A549 (cell line): ENCODE data around the gene CDH22. TPM values are rescaled to one million over a fixed set of nuclear protein-coding genes. Genes with fewer than 3 reads are reported as not detected.

Experiments
- ATAC-seq, 2 experiments: fragments of 200-7000 bp in 1 of 2; fragments of >200 bp in 1 of 2; cut with Nextera tagmentation in 1 of 2; cut with Tn5 transposase in 1 of 2; 3 replicates each; pipeline versions ENCODE4 v1.8.0 to v1.9.1; 2018 to 2020; ENCODE audit warnings: mild to moderate bottlenecking in 1 of 2, moderate library complexity in 1 of 2
- CTCF ChIA-PET: fragments of 300-600 bp; sonication (Branson Sonifier 250); formaldehyde crosslinking; extraction: SDS; loops from one replicate; lab custom pipeline; 2021; ENCODE audit warnings: antibody characterized with exemption, inconsistent platforms; lab: Yijun Ruan, JAX
- POLR2A ChIA-PET: fragments of 350-600 bp; formaldehyde crosslinking; extraction: SDS; loops from one replicate; lab custom pipeline; 2021; ENCODE audit warnings: antibody characterized with exemption, inconsistent platforms; lab: Yijun Ruan, JAX
- DNase-seq, 2 experiments: peaks; one replicate each; pipeline versions ENCODE4 v3.0.0 to v3.0.0-alpha.2; 2011 to 2016; ENCODE audit warnings: low read depth in 1 of 2, low spot score in 1 of 2
- FAIRE-seq: peaks from 2 replicates; lab custom pipeline; 2011; peaks lifted over from hg19 to GRCh38; lab: Jason Lieb, UNC
- H3K27ac ChIP-seq, 2 experiments: fragments of >200 bp; sonication (Bioruptor Twin); formaldehyde crosslinking; 3 replicates each; pipeline ENCODE4 v1.5.1; 2016 to 2017
- H3K4me1 ChIP-seq: fragments of >200 bp; sonication (Bioruptor Twin); formaldehyde crosslinking; 3 replicates; pipeline ENCODE4 v1.6.1; 2016
- H3K4me2 ChIP-seq: fragments of >200 bp; sonication (Bioruptor Twin); formaldehyde crosslinking; 3 replicates; pipeline ENCODE4 v1.6.1; 2016
- H3K4me3 ChIP-seq: fragments of >200 bp; sonication (Bioruptor Twin); formaldehyde crosslinking; 3 replicates; pipeline ENCODE4 v1.5.1; 2016
- H3K9me3 ChIP-seq: fragments of >200 bp; sonication (Bioruptor Twin); formaldehyde crosslinking; 3 replicates; pipeline ENCODE4 v1.6.1; 2016
- BHLHE40 ChIP-seq: IDR thresholded peaks from 2 replicates; pipeline ENCODE4 v1.6.1; 2012; ENCODE audit warnings: low read depth, low read length, inconsistent platforms
- CEBPB ChIP-seq, 2 experiments: fragments of >200 bp in 1 of 2; sonication (Bioruptor Twin) in 1 of 2; formaldehyde crosslinking in 1 of 2; IDR thresholded peaks; 2 replicates each; pipeline ENCODE4 v1.6.1; 2012 to 2016
- CHD2 ChIP-seq: fragments of 150-350 bp; IDR thresholded peaks from 2 replicates; pipeline ENCODE4 v1.6.1; 2014; ENCODE audit warnings: low read length; ENCODE audit not compliant: partially characterized antibody
- CHD4 ChIP-seq: fragments of 200-600 bp; sonication (generic); IDR thresholded peaks from 2 replicates; pipeline ENCODE4 v1.6.1; 2016; ENCODE audit warnings: antibody characterized with exemption, mild to moderate bottlenecking, borderline replicate concordance
- EHF ChIP-seq: fragments of 250-450 bp; sonication (Bioruptor Pico); IDR thresholded peaks from 2 replicates; pipeline ENCODE4 v1.5.0; 2020; ENCODE audit warnings: mild to moderate bottlenecking
- EHMT2 ChIP-seq: fragments of 200-600 bp; sonication (generic); IDR thresholded peaks from 2 replicates; pipeline ENCODE4 v1.6.1; 2016; ENCODE audit warnings: antibody characterized with exemption, low read depth, mild to moderate bottlenecking, moderate library complexity
- EP300 ChIP-seq, 2 experiments: fragments of >200 bp; sonication (Bioruptor Twin); formaldehyde crosslinking; IDR thresholded peaks; 2 replicates in 1 of 2; 3 replicates in 1 of 2; pipeline ENCODE4 v1.6.1; 2016 to 2017
- ESRRA ChIP-seq: fragments of 150-350 bp; IDR thresholded peaks from 2 replicates; pipeline ENCODE4 v1.6.1; 2014; ENCODE audit warnings: mild to moderate bottlenecking, low read length, borderline replicate concordance
- GATA3 ChIP-seq: IDR thresholded peaks from 2 replicates; pipeline ENCODE4 v1.6.1; 2012; ENCODE audit warnings: borderline replicate concordance
- HDAC2 ChIP-seq: fragments of 200-600 bp; sonication (generic); IDR thresholded peaks from 2 replicates; pipeline ENCODE4 v1.6.1; 2016
- HES2 ChIP-seq: fragments of >200 bp; sonication (Bioruptor Twin); formaldehyde crosslinking; IDR thresholded peaks from 2 replicates; pipeline ENCODE4 v1.6.1; 2016
- KDM5A ChIP-seq: fragments of 200-600 bp; sonication (generic); IDR thresholded peaks from 2 replicates; pipeline ENCODE4 v1.6.1; 2016; ENCODE audit warnings: antibody characterized with exemption, mild to moderate bottlenecking
- MAX ChIP-seq: IDR thresholded peaks from 2 replicates; pipeline ENCODE4 v1.6.1; 2012
- NR3C1 ChIP-seq: fragments of >200 bp; sonication (Bioruptor Twin); formaldehyde crosslinking; IDR thresholded peaks from 3 replicates; pipeline ENCODE4 v1.6.1; 2017
- POLR2AphosphoS2 ChIP-seq: conservative IDR thresholded peaks from 2 replicates; pipeline ENCODE4 v1.6.1; 2012; ENCODE audit warnings: low read length, improper control_type of control experiment, inconsistent platforms
- RAD21 ChIP-seq, 2 experiments: fragments of >200 bp in 1 of 2; sonication (Bioruptor Twin) in 1 of 2; formaldehyde crosslinking in 1 of 2; IDR thresholded peaks in 1 of 2; conservative IDR thresholded peaks in 1 of 2; 2 replicates in 1 of 2; 3 replicates in 1 of 2; pipeline ENCODE4 v1.6.1; 2012 to 2018; ENCODE audit warnings: inconsistent platforms in 1 of 2
- RFX5 ChIP-seq: fragments of 450-650 bp; IDR thresholded peaks from 2 replicates; pipeline ENCODE4 v1.7.1; 2014; ENCODE audit warnings: antibody characterized with exemption, mild to moderate bottlenecking, moderate library complexity
- SMC3 ChIP-seq: fragments of >200 bp; sonication (Bioruptor Twin); formaldehyde crosslinking; IDR thresholded peaks from 3 replicates; pipeline ENCODE4 v1.6.1; 2018; ENCODE audit warnings: inconsistent platforms
- TFCP2L1 ChIP-seq: fragments of 250-450 bp; sonication (Bioruptor Pico); IDR thresholded peaks from 2 replicates; pipeline ENCODE4 v1.5.0; 2021; ENCODE audit warnings: mild to moderate bottlenecking
- ZC3H11A ChIP-seq: fragments of 450-650 bp; IDR thresholded peaks from 2 replicates; pipeline ENCODE4 v1.6.1; 2014; ENCODE audit warnings: antibody characterized with exemption, mild to moderate bottlenecking
- ZSCAN20 ChIP-seq: fragments of 250-450 bp; sonication (Bioruptor Pico); IDR thresholded peaks from 2 replicates; pipeline ENCODE4 v1.8.0; 2022; ENCODE audit warnings: mild to moderate bottlenecking, moderate library complexity
- WGBS: methylation state at CpG from one replicate; pipeline ENCODE4 v1.1.6; 2017; ENCODE audit errors: missing lambda C conversion rate; 5-methylcytosine and 5-hydroxymethylcytosine counted together
- polyA plus RNA-seq, 4 experiments: library from polyadenylated mRNA; depleted of rRNA in 3 of 4; stranded (reverse); fragments of >200 nt; fragmentation: RNase III in 1 of 4; extraction: RNeasy Plus Mini Kit Qiagen cat#74134 plus additional on column Dnase treatment in 1 of 4; gene quantifications; 2 replicates in 3 of 4; 3 replicates in 1 of 4; pipeline ENCODE4 v1.2.3, GENCODE V29; 2011 to 2017
- TF ChIP-seq, protein P1 (sequence below): fragments of 200-600 bp; sonication (generic); IDR thresholded peaks from 2 replicates; pipeline ENCODE4 v1.6.1; 2016; ENCODE audit warnings: antibody characterized with exemption, mild to moderate bottlenecking, moderate library complexity
- TF ChIP-seq, protein P2 (sequence below): fragments of >200 bp; sonication (Bioruptor Twin); formaldehyde crosslinking; IDR thresholded peaks from 3 replicates; pipeline ENCODE4 v1.5.1; 2016

Gene CDH22
- polyA plus RNA-seq, 2 of the 4 experiments (the other 2 are of a cell fraction), result not detected

DNA sequence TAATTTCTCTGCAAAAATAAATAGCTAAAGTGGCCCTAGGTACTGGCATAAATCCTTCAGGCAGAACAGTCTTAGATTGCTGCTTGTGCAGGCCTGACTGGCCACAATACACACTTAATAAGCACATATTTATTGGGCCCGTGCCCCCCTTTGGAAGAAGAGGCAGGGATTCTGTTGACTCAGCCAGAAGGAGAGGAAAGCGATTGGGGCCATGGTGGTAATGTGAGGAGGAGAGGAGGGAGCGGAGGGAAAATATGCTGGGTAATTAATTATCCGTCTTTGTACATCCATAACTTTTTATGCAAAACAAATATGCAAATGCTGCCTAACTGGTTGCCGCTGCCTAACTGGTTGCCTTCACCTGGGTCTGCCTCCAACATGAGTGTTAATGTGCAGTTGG lies 154.0 kb downstream of the CDH22 start:
- ChIA-PET CTCF (interaction anchor here (0.9 to 1.4 kb wide), 4 partner anchors 8 to 167 kb away, joined by 3 to 6 read pairs (median 4); no protein-coding TSS in a partner anchor), POLR2A (no interaction called here)
- H3K9me3 ChIP-seq, result no peaks in the 10 kb centered on the region
- H3K27ac ChIP-seq, result no peak overlapping the region
- H3K4me2 ChIP-seq, result no peak overlapping the region
- ATAC-seq (no peak), FAIRE-seq (no peak), DNase-seq (no peak)
- WGBS, result 66% methylated on average over 5 of the region's 5 CpGs
- H3K4me1 ChIP-seq, result no peaks in the 10 kb centered on the region
- no peak overlapping the region for H3K4me3 ChIP-seq
- TF ChIP-seq, protein P1, sequence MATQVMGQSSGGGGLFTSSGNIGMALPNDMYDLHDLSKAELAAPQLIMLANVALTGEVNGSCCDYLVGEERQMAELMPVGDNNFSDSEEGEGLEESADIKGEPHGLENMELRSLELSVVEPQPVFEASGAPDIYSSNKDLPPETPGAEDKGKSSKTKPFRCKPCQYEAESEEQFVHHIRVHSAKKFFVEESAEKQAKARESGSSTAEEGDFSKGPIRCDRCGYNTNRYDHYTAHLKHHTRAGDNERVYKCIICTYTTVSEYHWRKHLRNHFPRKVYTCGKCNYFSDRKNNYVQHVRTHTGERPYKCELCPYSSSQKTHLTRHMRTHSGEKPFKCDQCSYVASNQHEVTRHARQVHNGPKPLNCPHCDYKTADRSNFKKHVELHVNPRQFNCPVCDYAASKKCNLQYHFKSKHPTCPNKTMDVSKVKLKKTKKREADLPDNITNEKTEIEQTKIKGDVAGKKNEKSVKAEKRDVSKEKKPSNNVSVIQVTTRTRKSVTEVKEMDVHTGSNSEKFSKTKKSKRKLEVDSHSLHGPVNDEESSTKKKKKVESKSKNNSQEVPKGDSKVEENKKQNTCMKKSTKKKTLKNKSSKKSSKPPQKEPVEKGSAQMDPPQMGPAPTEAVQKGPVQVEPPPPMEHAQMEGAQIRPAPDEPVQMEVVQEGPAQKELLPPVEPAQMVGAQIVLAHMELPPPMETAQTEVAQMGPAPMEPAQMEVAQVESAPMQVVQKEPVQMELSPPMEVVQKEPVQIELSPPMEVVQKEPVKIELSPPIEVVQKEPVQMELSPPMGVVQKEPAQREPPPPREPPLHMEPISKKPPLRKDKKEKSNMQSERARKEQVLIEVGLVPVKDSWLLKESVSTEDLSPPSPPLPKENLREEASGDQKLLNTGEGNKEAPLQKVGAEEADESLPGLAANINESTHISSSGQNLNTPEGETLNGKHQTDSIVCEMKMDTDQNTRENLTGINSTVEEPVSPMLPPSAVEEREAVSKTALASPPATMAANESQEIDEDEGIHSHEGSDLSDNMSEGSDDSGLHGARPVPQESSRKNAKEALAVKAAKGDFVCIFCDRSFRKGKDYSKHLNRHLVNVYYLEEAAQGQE, result no peak
- TF ChIP-seq NR3C1, result no peak
- TF ChIP-seq POLR2AphosphoS2, result no peak
- no peak for TF ChIP-seq RFX5
- TF ChIP-seq ZC3H11A, result no peak
- no peak for TF ChIP-seq EHMT2
- no peak for TF ChIP-seq CHD2
- no peak for TF ChIP-seq TFCP2L1
- no peak for TF ChIP-seq HES2

DNA sequence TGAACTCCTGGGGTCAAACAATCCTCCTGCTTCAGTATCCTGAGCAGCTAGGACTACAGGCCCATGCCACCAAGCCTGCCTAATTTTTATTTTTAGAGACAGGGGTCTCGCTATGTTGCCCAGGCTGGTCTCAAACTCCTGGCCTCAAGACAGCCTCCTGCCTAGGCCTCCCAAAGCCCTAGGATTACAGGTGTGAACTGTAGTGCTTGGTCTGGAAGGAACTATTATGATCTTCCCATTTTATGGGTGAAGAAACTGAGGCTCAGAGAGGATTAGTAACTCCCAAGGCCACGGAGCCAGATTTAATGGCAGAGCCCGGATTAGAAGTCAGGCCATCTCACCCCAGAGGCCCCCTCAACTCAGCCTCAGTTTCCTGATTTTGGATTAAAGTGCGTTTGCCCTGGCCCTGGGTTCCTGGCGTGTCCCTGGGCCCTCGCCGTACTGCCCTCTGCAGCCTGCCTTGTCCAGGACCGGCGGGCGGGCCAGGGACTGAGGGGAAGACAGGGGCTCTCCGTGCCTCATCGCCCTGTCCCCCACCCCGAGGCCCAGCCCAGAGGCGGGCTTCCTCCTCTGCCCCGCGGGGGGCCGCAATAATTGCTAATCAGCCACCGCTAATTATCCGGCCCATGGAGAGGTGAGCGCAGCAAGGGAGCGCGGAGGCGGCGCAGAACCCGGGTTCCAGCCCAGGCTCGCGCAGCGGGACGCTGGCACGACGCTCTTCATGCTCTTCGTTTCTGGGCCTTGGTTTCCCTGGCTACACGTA lies 155.3 kb downstream of the CDH22 start:
- TF ChIP-seq MAX (no peak), CHD2 (no peak), EHF (CRISPR knock-in tag) (no peak), ESRRA (no peak)
- CTCF ChIA-PET, result interaction anchor here (0.9 to 1.9 kb wide), 5 partner anchors 10 to 166 kb away, joined by 4 to 14 read pairs (median 6); no protein-coding TSS in a partner anchor
- POLR2A ChIA-PET, result no interaction called here

DNA sequence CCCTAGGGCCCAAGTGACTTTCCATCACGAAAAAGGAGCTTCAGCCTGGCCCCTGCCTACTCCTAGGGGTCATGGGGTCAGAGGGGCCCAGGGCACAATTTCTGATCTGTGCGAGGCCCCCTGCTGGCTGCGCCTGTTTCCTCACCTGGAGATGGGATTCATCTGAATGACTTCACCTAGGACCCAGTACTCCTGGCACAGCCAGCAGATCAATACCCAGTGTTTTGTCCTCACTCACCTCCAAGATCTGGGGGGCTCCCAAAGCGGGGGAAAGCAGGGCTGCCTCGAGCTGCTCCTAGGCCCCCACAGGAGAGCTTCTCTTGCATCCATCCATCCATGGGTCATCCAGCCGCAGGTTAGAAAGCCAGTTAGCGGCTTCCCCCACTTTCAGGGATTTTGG lies 156.4 kb downstream of the CDH22 start:
- no peak for FAIRE-seq
- peak; percentile 14 to 68 for DNase-seq
- CTCF ChIA-PET, result interaction anchor here (0.6 to 2.9 kb wide), 21 partner anchors 10 to 473 kb away, joined by 3 to 14 read pairs (median 3); no protein-coding TSS in a partner anchor
- H3K27ac ChIP-seq, result no peak overlapping the region
- WGBS, result 43% methylated on average over 6 of the region's 7 CpGs
- POLR2A ChIA-PET, result no interaction called here
- TF ChIP-seq, protein P1, result no peak
- TF ChIP-seq TFCP2L1 (no peak), ZSCAN20 (CRISPR knock-in tag) (no peak), SMC3 (peak; percentile 39; the same call in 1 of the 3 replicates), GATA3 (no peak), CHD4 (no peak), RFX5 (no peak), HDAC2 (no peak), BHLHE40 (no peak), KDM5A (no peak), CEBPB (IDR thresholded peaks at IDR 0.05) (no peak), EHMT2 (no peak), NR3C1 (no peak), RAD21 (conservative IDR thresholded peaks at IDR 0.05 in 1 of 2, IDR thresholded peaks at IDR 0.05 in 1 of 2) (0 out of 5 replicates have a peak, but pooled peaks of 1 of the 2 experiments have one; percentile 17), EP300 (IDR thresholded peaks at IDR 0.05) (no peak)
- TF ChIP-seq, protein P2, sequence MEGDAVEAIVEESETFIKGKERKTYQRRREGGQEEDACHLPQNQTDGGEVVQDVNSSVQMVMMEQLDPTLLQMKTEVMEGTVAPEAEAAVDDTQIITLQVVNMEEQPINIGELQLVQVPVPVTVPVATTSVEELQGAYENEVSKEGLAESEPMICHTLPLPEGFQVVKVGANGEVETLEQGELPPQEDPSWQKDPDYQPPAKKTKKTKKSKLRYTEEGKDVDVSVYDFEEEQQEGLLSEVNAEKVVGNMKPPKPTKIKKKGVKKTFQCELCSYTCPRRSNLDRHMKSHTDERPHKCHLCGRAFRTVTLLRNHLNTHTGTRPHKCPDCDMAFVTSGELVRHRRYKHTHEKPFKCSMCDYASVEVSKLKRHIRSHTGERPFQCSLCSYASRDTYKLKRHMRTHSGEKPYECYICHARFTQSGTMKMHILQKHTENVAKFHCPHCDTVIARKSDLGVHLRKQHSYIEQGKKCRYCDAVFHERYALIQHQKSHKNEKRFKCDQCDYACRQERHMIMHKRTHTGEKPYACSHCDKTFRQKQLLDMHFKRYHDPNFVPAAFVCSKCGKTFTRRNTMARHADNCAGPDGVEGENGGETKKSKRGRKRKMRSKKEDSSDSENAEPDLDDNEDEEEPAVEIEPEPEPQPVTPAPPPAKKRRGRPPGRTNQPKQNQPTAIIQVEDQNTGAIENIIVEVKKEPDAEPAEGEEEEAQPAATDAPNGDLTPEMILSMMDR, result peak; percentile 42
- TF ChIP-seq, all 56 proteins: peak for 3
- peak in 1 of 2 experiments; percentile 87; a peak in 3 of 6 replicates for ATAC-seq
- no peaks in the 10 kb centered on the region for H3K9me3 ChIP-seq
- H3K4me2 ChIP-seq, result no peak overlapping the region
- H3K4me3 ChIP-seq, result no peak overlapping the region
- H3K4me1 ChIP-seq, result no peaks in the 10 kb centered on the region

More for the DNA sequence above, 155.3 kb downstream of the CDH22 start:
- 77% methylated on average over 26 of the region's 33 CpGs for WGBS
- DNase-seq, result no peak
- no peak overlapping the region for H3K4me3 ChIP-seq
- no peaks in the 10 kb centered on the region for H3K9me3 ChIP-seq
- no peaks in the 10 kb centered on the region for H3K4me1 ChIP-seq
- no peak overlapping the region for H3K27ac ChIP-seq
- no peak for FAIRE-seq
- no peak for ATAC-seq
- no peak overlapping the region for H3K4me2 ChIP-seq
